Measurements from ENCODE around the gene PERM1.

DNA sequence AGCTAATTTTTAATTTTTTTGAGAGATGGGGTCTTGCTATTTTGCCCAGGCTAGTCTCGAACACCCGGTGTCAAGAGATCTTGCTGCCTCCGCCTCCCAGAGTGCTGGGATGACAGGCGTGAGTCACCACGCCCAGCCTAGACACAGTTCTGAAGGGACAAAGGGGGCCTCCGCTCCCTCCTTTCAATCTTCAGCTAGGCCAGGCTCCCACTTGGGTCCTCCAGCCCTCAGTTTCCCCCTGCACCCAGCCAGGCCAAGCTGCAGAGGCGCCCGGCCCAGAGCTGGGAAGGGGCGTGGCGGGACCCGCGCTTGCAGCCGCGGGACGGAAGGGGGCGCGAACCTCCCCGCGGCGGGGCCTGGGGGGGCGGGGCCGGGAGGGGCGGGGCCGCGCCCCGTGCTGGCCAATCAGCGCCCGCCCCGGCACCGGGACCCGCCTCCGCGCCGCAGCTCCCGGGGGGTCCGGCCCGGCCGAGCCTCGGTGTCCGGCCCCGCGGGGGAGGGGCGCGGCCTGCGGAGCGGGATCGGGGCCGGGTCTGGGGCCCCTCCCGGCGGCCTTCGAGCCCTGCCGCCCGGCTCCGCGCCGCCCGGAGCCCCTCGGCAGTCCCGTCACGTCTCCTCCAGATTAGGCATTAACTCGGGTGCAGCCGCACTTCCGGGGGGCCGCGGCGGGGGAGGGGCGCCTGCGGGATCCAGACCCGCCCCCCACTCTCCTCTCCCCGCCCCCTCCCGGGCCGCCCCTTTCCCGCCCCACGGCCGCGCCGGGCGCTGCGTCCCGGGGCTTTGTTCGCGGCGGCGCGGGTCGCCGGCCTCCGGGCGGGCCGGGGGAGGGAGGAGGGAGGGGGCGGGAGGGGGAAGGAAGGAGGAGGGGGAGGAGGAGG, 37.5 kb upstream of the PERM1 start:
- TF ChIP-seq, protein P1, sequence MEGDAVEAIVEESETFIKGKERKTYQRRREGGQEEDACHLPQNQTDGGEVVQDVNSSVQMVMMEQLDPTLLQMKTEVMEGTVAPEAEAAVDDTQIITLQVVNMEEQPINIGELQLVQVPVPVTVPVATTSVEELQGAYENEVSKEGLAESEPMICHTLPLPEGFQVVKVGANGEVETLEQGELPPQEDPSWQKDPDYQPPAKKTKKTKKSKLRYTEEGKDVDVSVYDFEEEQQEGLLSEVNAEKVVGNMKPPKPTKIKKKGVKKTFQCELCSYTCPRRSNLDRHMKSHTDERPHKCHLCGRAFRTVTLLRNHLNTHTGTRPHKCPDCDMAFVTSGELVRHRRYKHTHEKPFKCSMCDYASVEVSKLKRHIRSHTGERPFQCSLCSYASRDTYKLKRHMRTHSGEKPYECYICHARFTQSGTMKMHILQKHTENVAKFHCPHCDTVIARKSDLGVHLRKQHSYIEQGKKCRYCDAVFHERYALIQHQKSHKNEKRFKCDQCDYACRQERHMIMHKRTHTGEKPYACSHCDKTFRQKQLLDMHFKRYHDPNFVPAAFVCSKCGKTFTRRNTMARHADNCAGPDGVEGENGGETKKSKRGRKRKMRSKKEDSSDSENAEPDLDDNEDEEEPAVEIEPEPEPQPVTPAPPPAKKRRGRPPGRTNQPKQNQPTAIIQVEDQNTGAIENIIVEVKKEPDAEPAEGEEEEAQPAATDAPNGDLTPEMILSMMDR (conservative IDR thresholded peaks at IDR 0.05; ENCODE audit: low read length) = peak; percentile 39; the same call in 1 of the 2 replicates
- no peak for TF ChIP-seq EZH2phosphoT487 (IDR thresholded peaks at IDR 0.05; ENCODE audit: borderline replicate concordance)

Measured in Loucy (cell line).